GM11168 (cell line): Measurements from ENCODE around the gene ADGRB3.
"Not testable (repeated sequence)": the region's sequence is repeated elsewhere in the genome, so short reads cannot be mapped to it uniquely, and the experiment has no call there.

ENCODE experiments used
- in situ Hi-C: fragments of 300-500 bp; cut with MboI; formaldehyde crosslinking; loops from one replicate; pipeline ENCODE4 v1.12.0; 2022; ENCODE audit warnings: low sequenced_read_pairs; ENCODE audit not compliant: unreplicated experiment

Gene ADGRB3

GRCh38 chr6:69096681-69097080 is 461.6 kb downstream of the ADGRB3 start:
- in situ Hi-C loops, result no loop called here

- in situ Hi-C loops, result no loop called here
Observed at GRCh38 chr6:69097948-69098347, 462.9 kb downstream of the ADGRB3 start.

GRCh38 chr6:69098910-69099309 is 463.8 kb downstream of the ADGRB3 start:
- in situ Hi-C loops, result no loop called here

GRCh38 chr6:69100772-69101171 is 465.7 kb downstream of the ADGRB3 start:
- in situ Hi-C loops, result no loop called here

GRCh38 chr6:69102416-69102815 is 467.3 kb downstream of the ADGRB3 start:
- in situ Hi-C loops, result no loop called here

- in situ Hi-C loops, result no loop called here
Observed at GRCh38 chr6:69105288-69105687, 470.2 kb downstream of the ADGRB3 start.

- in situ Hi-C loops, result no loop called here
Observed at GRCh38 chr6:69106511-69106910, 471.4 kb downstream of the ADGRB3 start.

- in situ Hi-C loops, result no loop called here
Observed at GRCh38 chr6:69111301-69111700, 476.2 kb downstream of the ADGRB3 start.

- in situ Hi-C loops, result no loop called here
Observed at GRCh38 chr6:69116658-69117057, 481.6 kb downstream of the ADGRB3 start.

- in situ Hi-C loops, result not testable (repeated sequence)
Observed at GRCh38 chr6:69121461-69122406, 486.7 kb downstream of the ADGRB3 start.

- in situ Hi-C loops, result no loop called here
Observed at GRCh38 chr6:69122407-69122773, 487.3 kb downstream of the ADGRB3 start.

GRCh38 chr6:69128411-69128810 is 493.3 kb downstream of the ADGRB3 start:
- in situ Hi-C loops, result no loop called here

GRCh38 chr6:69129046-69129445 is 494.0 kb downstream of the ADGRB3 start:
- in situ Hi-C loops, result no loop called here

GRCh38 chr6:69135927-69136326 is 500.8 kb downstream of the ADGRB3 start:
- in situ Hi-C loops, result no loop called here

- in situ Hi-C loops, result no loop called here
Observed at GRCh38 chr6:69138148-69138547, 503.1 kb downstream of the ADGRB3 start.

GRCh38 chr6:69138893-69139494 is 503.9 kb downstream of the ADGRB3 start:
- in situ Hi-C loops, result no loop called here

GRCh38 chr6:69145062-69145461 is 510.0 kb downstream of the ADGRB3 start:
- in situ Hi-C loops, result no loop called here

- in situ Hi-C loops, result no loop called here
Observed at GRCh38 chr6:69146385-69146784, 511.3 kb downstream of the ADGRB3 start.

- in situ Hi-C loops, result no loop called here
Observed at GRCh38 chr6:69155467-69155866, 520.4 kb downstream of the ADGRB3 start.

GRCh38 chr6:69162811-69163210 is 527.7 kb downstream of the ADGRB3 start:
- in situ Hi-C loops, result no loop called here

- in situ Hi-C loops, result no loop called here
Observed at GRCh38 chr6:69164564-69165229, 529.6 kb downstream of the ADGRB3 start.
